ENCODE measurements around the gene GRID2. TPM values are rescaled to one million over a fixed set of nuclear protein-coding genes. Genes with fewer than 3 reads are reported as not detected.
"Not testable (repeated sequence)": the region's sequence is repeated elsewhere in the genome, so short reads cannot be mapped to it uniquely, and the experiment has no call there.

Gene GRID2
- total and polyA plus RNA-seq, 9 of the 15 experiments (the other 6 are each of a cell fraction or from before 2014, with no cell fraction given) = 0.04 TPM; not detected in 7

- TF ChIP-seq FOXJ3 (CRISPR knock-in tag; IDR thresholded peaks at IDR 0.05) = no peak
- TF ChIP-seq, protein P1, sequence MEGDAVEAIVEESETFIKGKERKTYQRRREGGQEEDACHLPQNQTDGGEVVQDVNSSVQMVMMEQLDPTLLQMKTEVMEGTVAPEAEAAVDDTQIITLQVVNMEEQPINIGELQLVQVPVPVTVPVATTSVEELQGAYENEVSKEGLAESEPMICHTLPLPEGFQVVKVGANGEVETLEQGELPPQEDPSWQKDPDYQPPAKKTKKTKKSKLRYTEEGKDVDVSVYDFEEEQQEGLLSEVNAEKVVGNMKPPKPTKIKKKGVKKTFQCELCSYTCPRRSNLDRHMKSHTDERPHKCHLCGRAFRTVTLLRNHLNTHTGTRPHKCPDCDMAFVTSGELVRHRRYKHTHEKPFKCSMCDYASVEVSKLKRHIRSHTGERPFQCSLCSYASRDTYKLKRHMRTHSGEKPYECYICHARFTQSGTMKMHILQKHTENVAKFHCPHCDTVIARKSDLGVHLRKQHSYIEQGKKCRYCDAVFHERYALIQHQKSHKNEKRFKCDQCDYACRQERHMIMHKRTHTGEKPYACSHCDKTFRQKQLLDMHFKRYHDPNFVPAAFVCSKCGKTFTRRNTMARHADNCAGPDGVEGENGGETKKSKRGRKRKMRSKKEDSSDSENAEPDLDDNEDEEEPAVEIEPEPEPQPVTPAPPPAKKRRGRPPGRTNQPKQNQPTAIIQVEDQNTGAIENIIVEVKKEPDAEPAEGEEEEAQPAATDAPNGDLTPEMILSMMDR (IDR thresholded peaks at IDR 0.05 in 2 of 3, conservative IDR thresholded peaks at IDR 0.05 in 1 of 3; ENCODE audit: insufficient read depth in 2 of 3, low read depth in 1 of 3, low read length in 3 of 3) = no peak
- TF ChIP-seq ATF7 (IDR thresholded peaks at IDR 0.05) = no peak
- no peak for TF ChIP-seq ZNF589 (CRISPR knock-in tag; IDR thresholded peaks at IDR 0.05; ENCODE audit: low read depth)
- no peak for TF ChIP-seq TCF7 (IDR thresholded peaks at IDR 0.05; ENCODE audit: borderline replicate concordance)
- TF ChIP-seq PPARD (CRISPR knock-in tag; IDR thresholded peaks at IDR 0.05) = no peak
- no peaks in the 10 kb centered on the region for H3K27me3 ChIP-seq (ENCODE audit: control insufficient read depth in 2 of 2, insufficient read depth in 2 of 2, low read length in 2 of 2)
- ATAC-seq (no peak), FAIRE-seq (no peak), DNase-seq (ENCODE audit: extremely low read depth in 1 of 4, low spot score in 3 of 4) (no peak)
- no peak overlapping the region for H3K27ac ChIP-seq (ENCODE audit: extremely low read depth, low read depth, low read length)
- intact Hi-C loops (cut with micrococcal nuclease) = no loop called here
- H2AFZ ChIP-seq (ENCODE audit: low read depth, low read length) = no peak overlapping the region
- H3K9me3 ChIP-seq (replicated peaks; ENCODE audit: control insufficient read depth, insufficient read depth, low read depth, low read length) = 0 out of 2 replicates have a peak, but pooled peaks cover 1% of the 10 kb centered on the region
- H3K9ac ChIP-seq (ENCODE audit: insufficient read depth in 1 of 2, low read depth in 2 of 2, low read length in 2 of 2) = no peak overlapping the region
- in situ Hi-C loops (cut with MboI) = no loop called here
- H3K4me1 ChIP-seq (replicated peaks in 1 of 2; ENCODE audit: control insufficient read depth in 2 of 2, insufficient read depth in 2 of 2, low read length in 2 of 2) = no peaks in the 10 kb centered on the region
- CTCF ChIA-PET (ENCODE audit: low intra/inter-chr PET ratio) = no interaction called here
- H3K36me3 ChIP-seq (ENCODE audit: control insufficient read depth, insufficient read depth, low read length) = no peaks in the 10 kb centered on the region
- no peak overlapping the region for H3K4me2 ChIP-seq (ENCODE audit: insufficient read depth, low read length)
- no TSS peak for BruUV-seq (replicated peaks)
- no peaks in the 10 kb centered on the region for H3K9me1 ChIP-seq (ENCODE audit: control insufficient read depth, insufficient read depth, low read length)
- H3K79me2 ChIP-seq (ENCODE audit: control insufficient read depth, insufficient read depth, low read length) = no peaks in the 10 kb centered on the region
- H4K20me1 ChIP-seq (replicated peaks; ENCODE audit: control insufficient read depth, insufficient read depth, low read length) = no peaks in the 10 kb centered on the region
- POLR2A ChIA-PET = no interaction called here
- 0% methylated on average over 3 of the region's 3 CpGs for WGBS (ENCODE audit: insufficient coverage, low coverage, missing lambda C conversion rate)
- no peak overlapping the region for H3K4me3 ChIP-seq
These were observed 1055.8 kb downstream of the GRID2 start for GRCh38 chr4:93359586-93359985.

GRCh38 chr4:93366169-93366755 lies 1062.5 kb downstream of the GRID2 start:
- H3K27me3 ChIP-seq (ENCODE audit: control insufficient read depth in 2 of 2, insufficient read depth in 2 of 2, low read length in 2 of 2); in situ Hi-C loops (cut with MboI); H3K9me3 ChIP-seq (replicated peaks; ENCODE audit: control insufficient read depth, insufficient read depth, low read depth, low read length); H3K36me3 ChIP-seq (ENCODE audit: control insufficient read depth, insufficient read depth, low read length); H3K9ac ChIP-seq (ENCODE audit: insufficient read depth in 1 of 2, low read depth in 2 of 2, low read length in 2 of 2); H3K79me2 ChIP-seq (ENCODE audit: control insufficient read depth, insufficient read depth, low read length); H3K9me1 ChIP-seq (ENCODE audit: control insufficient read depth, insufficient read depth, low read length); H4K20me1 ChIP-seq (replicated peaks; ENCODE audit: control insufficient read depth, insufficient read depth, low read length); H3K4me1 ChIP-seq (replicated peaks in 1 of 2; ENCODE audit: control insufficient read depth in 2 of 2, insufficient read depth in 2 of 2, low read length in 2 of 2); BruUV-seq (replicated peaks); H3K27ac ChIP-seq (ENCODE audit: extremely low read depth, low read depth, low read length); H3K4me3 ChIP-seq; FAIRE-seq; H3K4me2 ChIP-seq (ENCODE audit: insufficient read depth, low read length); POLR2A ChIA-PET; CTCF ChIA-PET (ENCODE audit: low intra/inter-chr PET ratio); intact Hi-C loops (cut with micrococcal nuclease); H2AFZ ChIP-seq (ENCODE audit: low read depth, low read length); ATAC-seq; DNase-seq (ENCODE audit: extremely low read depth in 1 of 4, low spot score in 3 of 4): not testable (repeated sequence)
- 0% methylated on average over 9 of the region's 9 CpGs for WGBS (ENCODE audit: insufficient coverage, low coverage, missing lambda C conversion rate)
